ENCODE measurements around the gene MAT2B. TPM values are rescaled to one million over a fixed set of nuclear protein-coding genes. Genes with fewer than 3 reads are reported as not detected.

Gene MAT2B
- polyA plus RNA-seq, 3 donors: 34.8 to 165 (median 142) TPM

DNA sequence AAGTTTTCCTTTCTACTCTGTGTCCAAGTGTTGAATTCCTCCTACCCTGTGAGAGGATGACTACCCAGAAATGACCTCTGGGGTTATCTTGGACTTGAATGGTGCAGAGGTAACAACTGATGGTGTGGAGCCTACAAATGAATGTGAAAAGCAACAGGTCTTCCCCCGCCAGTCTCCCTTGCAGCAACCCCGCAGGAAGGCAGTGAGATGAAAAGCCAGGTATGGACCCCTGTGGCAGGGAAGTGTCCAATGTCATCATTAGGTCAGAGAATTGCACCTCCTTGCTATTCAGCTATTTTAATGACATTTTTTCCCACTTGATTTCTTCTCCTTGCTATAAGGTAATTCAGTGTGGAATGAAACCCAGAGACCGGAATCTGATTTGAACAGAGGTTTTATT lies 58.5 kb downstream of the MAT2B start:
- Mint-ChIP-seq H3K9me3 (peaks cover 0 to 2% (median 0%) of the 10 kb centered on the region in 7 donors), H3K4me3 (no peak overlapping the region), H3K27me3 (ENCODE audit: low read depth in 3 of 3) (peaks cover 30 to 39% (median 31%) of the 10 kb centered on the region in 3 donors), H3K4me1 (peaks cover 12% of the 10 kb centered on the region), H3K36me3 (no peaks in the 10 kb centered on the region), H3K27ac (no peak overlapping the region)
- TF ChIP-seq, protein P1, sequence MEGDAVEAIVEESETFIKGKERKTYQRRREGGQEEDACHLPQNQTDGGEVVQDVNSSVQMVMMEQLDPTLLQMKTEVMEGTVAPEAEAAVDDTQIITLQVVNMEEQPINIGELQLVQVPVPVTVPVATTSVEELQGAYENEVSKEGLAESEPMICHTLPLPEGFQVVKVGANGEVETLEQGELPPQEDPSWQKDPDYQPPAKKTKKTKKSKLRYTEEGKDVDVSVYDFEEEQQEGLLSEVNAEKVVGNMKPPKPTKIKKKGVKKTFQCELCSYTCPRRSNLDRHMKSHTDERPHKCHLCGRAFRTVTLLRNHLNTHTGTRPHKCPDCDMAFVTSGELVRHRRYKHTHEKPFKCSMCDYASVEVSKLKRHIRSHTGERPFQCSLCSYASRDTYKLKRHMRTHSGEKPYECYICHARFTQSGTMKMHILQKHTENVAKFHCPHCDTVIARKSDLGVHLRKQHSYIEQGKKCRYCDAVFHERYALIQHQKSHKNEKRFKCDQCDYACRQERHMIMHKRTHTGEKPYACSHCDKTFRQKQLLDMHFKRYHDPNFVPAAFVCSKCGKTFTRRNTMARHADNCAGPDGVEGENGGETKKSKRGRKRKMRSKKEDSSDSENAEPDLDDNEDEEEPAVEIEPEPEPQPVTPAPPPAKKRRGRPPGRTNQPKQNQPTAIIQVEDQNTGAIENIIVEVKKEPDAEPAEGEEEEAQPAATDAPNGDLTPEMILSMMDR (IDR thresholded peaks at IDR 0.05): no peak
- Histone ChIP-seq H2AFZ (ENCODE audit: insufficient read depth, low read depth, low read length, poor library complexity, severe bottlenecking) (no peak overlapping the region), H3K9ac (ENCODE audit: insufficient read depth, low read length, poor library complexity, severe bottlenecking) (no peak overlapping the region), H3K4me1 (ENCODE audit: control insufficient read depth in 1 of 2, insufficient read depth in 2 of 2, low read length in 2 of 2) (peaks cover 9 to 10% of the 10 kb centered on the region in 2 donors), H4K20me1 (ENCODE audit: insufficient read depth, low read length) (no peaks in the 10 kb centered on the region), H3K4me3 (replicated peaks in 1 of 3; ENCODE audit: low read depth in 2 of 3, low read length in 3 of 3) (no peak overlapping the region), H3K9me3 (replicated peaks in 1 of 2; ENCODE audit: control insufficient read depth in 1 of 2, insufficient read depth in 1 of 2, low read length in 2 of 2) (no peaks in the 10 kb centered on the region), H3K4me2 (replicated peaks; ENCODE audit: extremely low read depth, low read length, poor library complexity, severe bottlenecking) (no peak overlapping the region), H3K27me3 (ENCODE audit: control insufficient read depth in 2 of 2, insufficient read depth in 2 of 2, low read length in 2 of 2) (peaks cover 29 to 43% of the 10 kb centered on the region in 2 donors), H3K79me2 (ENCODE audit: insufficient read depth, low read length) (no peaks in the 10 kb centered on the region), H3K36me3 (replicated peaks in 1 of 2; ENCODE audit: control insufficient read depth in 1 of 2, insufficient read depth in 2 of 2, low read length in 2 of 2) (no peaks in the 10 kb centered on the region), H3K27ac (ENCODE audit: low read depth in 1 of 2, low read length in 2 of 2) (no peak overlapping the region)
- WGBS (ENCODE audit: insufficient coverage): 83% methylated on average over 1 of the region's 3 CpGs
- no peak for DNase-seq
- intact Hi-C loops (cut with micrococcal nuclease): loop anchor here in 1 of 2 donors (5.0 kb wide), 1 partner anchor 938 kb away; no protein-coding TSS in a partner anchor

DNA sequence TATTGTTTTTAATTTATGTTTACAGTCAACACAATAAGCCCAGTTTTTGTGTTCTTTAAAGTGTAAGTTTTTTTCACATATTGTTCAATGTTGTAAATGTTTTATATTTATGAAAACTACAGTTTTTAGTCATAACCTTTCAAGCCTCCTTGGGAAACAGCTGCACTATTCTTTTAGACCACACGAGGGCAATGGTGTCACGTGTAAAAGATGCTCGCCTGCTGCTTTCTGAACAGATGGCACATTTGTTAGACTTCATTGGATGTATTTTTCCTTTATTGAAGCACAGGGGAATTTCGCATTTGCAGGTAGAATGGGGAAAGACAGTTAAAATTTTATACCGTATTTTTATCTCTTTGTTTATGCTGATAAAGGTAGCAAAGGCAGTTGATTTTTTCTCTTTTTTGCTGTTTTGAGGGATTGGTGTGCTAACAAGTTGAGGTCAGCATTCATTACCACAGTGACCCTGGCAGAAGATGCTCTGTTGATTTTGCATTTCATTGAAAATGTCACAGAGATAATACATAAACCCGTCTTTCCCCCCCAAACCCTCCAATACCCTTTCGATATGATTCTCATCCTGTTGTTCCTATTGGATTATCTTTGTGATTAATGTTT lies 59.0 kb downstream of the MAT2B start:
- Mint-ChIP-seq H3K27ac (no peak overlapping the region), H3K4me1 (peaks cover 12% of the 10 kb centered on the region), H3K4me3 (peak overlapping the region in 1 of 2 donors; percentile 89), H3K36me3 (no peaks in the 10 kb centered on the region), H3K9me3 (peaks cover 0 to 2% (median 0%) of the 10 kb centered on the region in 7 donors), H3K27me3 (ENCODE audit: low read depth in 3 of 3) (peaks cover 30 to 41% (median 31%) of the 10 kb centered on the region in 3 donors)
- H2AFZ ChIP-seq (ENCODE audit: insufficient read depth, low read depth, low read length, poor library complexity, severe bottlenecking): no peak overlapping the region
- no peak overlapping the region for H3K9ac ChIP-seq (ENCODE audit: insufficient read depth, low read length, poor library complexity, severe bottlenecking)
- intact Hi-C loops (cut with micrococcal nuclease): loop anchor here in 1 of 2 donors (5.0 kb wide), 1 partner anchor 938 kb away; no protein-coding TSS in a partner anchor
- peak; percentile 30 to 54 (median 45) for DNase-seq
- H3K27me3 ChIP-seq (ENCODE audit: control insufficient read depth in 2 of 2, insufficient read depth in 2 of 2, low read length in 2 of 2): peaks cover 29 to 46% of the 10 kb centered on the region in 2 donors
- no peaks in the 10 kb centered on the region for H3K79me2 ChIP-seq (ENCODE audit: insufficient read depth, low read length)
- no peak overlapping the region for H3K4me2 ChIP-seq (replicated peaks; ENCODE audit: extremely low read depth, low read length, poor library complexity, severe bottlenecking)
- no peak overlapping the region for H3K4me3 ChIP-seq (replicated peaks in 1 of 3; ENCODE audit: low read depth in 2 of 3, low read length in 3 of 3)
- no peak overlapping the region for H3K27ac ChIP-seq (ENCODE audit: low read depth in 1 of 2, low read length in 2 of 2)
- no peaks in the 10 kb centered on the region for H3K36me3 ChIP-seq (replicated peaks in 1 of 2; ENCODE audit: control insufficient read depth in 1 of 2, insufficient read depth in 2 of 2, low read length in 2 of 2)
- 0% methylated on average over 5 of the region's 7 CpGs for WGBS (ENCODE audit: insufficient coverage)
- H3K9me3 ChIP-seq (replicated peaks in 1 of 2; ENCODE audit: control insufficient read depth in 1 of 2, insufficient read depth in 1 of 2, low read length in 2 of 2): no peaks in the 10 kb centered on the region
- H3K4me1 ChIP-seq (ENCODE audit: control insufficient read depth in 1 of 2, insufficient read depth in 2 of 2, low read length in 2 of 2): peaks cover 9 to 10% of the 10 kb centered on the region in 2 donors
- H4K20me1 ChIP-seq (ENCODE audit: insufficient read depth, low read length): no peaks in the 10 kb centered on the region
- TF ChIP-seq, protein P1 (IDR thresholded peaks at IDR 0.05): peak; percentile 91
